HL-60 (cell line): ENCODE results near the gene ANKS1B.

Experiments used
- DNase-seq, 2 experiments: peaks; one replicate each; pipeline ENCODE4 v3.0.0-alpha.2; 2010 to 2020; ENCODE audit warnings: low read depth in 1 of 2, low spot score in 1 of 2
- H3K27ac ChIP-seq: fragments of 250-450 bp; sonication (Bioruptor Pico); replicated peaks from 2 replicates; pipeline ENCODE4 v1.5.1; 2020; ENCODE audit warnings: mild to moderate bottlenecking, moderate library complexity
- H3K27me3 ChIP-seq: fragments of 250-450 bp; sonication (Bioruptor Pico); 2 replicates; pipeline ENCODE4 v1.5.1; 2021; ENCODE audit warnings: mild to moderate bottlenecking, moderate library complexity; ENCODE audit not compliant: insufficient read depth, poor library complexity, severe bottlenecking
- H3K4me3 ChIP-seq: replicated peaks from 2 replicates; pipeline ENCODE4 v1.5.1; 2011; ENCODE audit warnings: mild to moderate bottlenecking, control low read depth, low read length; ENCODE audit not compliant: insufficient read depth
- CTCF ChIP-seq: IDR thresholded peaks from one replicate; pipeline ENCODE4 v1.5.1; 2011; ENCODE audit warnings: low read length, control low read depth, inconsistent platforms; ENCODE audit not compliant: insufficient read depth
- GABPA ChIP-seq: IDR thresholded peaks from 2 replicates; pipeline ENCODE4 v1.6.1; 2012; ENCODE audit warnings: low read depth
- POLR2AphosphoS5 ChIP-seq: IDR thresholded peaks from 2 replicates; pipeline ENCODE4 v1.6.1; 2012; ENCODE audit warnings: low read depth
- REST ChIP-seq: IDR thresholded peaks from 2 replicates; pipeline ENCODE4 v1.6.1; 2012; ENCODE audit warnings: low read depth; ENCODE audit not compliant: insufficient replicate concordance
- SPI1 ChIP-seq: IDR thresholded peaks from 2 replicates; pipeline ENCODE4 v1.6.1; 2012; ENCODE audit warnings: low read depth, mild to moderate bottlenecking, borderline replicate concordance

The ANKS1B gene

GRCh38 chr12:99772274-99772673, 212.5 kb downstream of the ANKS1B start:
- DNase-seq, result no peak
- Histone ChIP-seq H3K27me3 (no peaks in the 10 kb centered on the region), H3K27ac (no peak overlapping the region), H3K4me3 (no peak overlapping the region)
- TF ChIP-seq CTCF, result no peak
- no peak for TF ChIP-seq POLR2AphosphoS5
- no peak for TF ChIP-seq SPI1
- TF ChIP-seq GABPA, result no peak
- no peak for TF ChIP-seq REST

- DNase-seq, result no peak
- no peaks in the 10 kb centered on the region for H3K27me3 ChIP-seq
Observed at GRCh38 chr12:99771659-99772058, 213.1 kb downstream of the ANKS1B start.

More at GRCh38 chr12:99771659-99772058, 213.1 kb downstream of the ANKS1B start:
- no peak overlapping the region for H3K27ac ChIP-seq
- no peak overlapping the region for H3K4me3 ChIP-seq
- TF ChIP-seq SPI1 (no peak), GABPA (no peak), REST (no peak), POLR2AphosphoS5 (no peak), CTCF (no peak)
